ENCODE data around the gene HIVEP1. TPM values are rescaled to one million over a fixed set of nuclear protein-coding genes. Genes with fewer than 3 reads are reported as not detected.
A peak's percentile ranks its signal among the peaks of the same experiment; 100 is the strongest.

HIVEP1 gene
- total and polyA plus RNA-seq, 3 experiments from 2014 or later = 2.8 to 37.1 (median 33.5) TPM

- peak overlapping the region in 3 of 8 donors; percentile 9 to 70 (median 46) for H3K27ac Mint-ChIP-seq
- H3K4me1 Mint-ChIP-seq = peaks cover 22 to 45% (median 34%) of the 10 kb centered on the region in 3 donors
These were observed 65.1 kb downstream of the HIVEP1 start for GRCh38 chr6:12077021-12077710.

GRCh38 chr6:12078014-12078413 lies 65.9 kb downstream of the HIVEP1 start:
- Mint-ChIP-seq H3K27ac (no peak overlapping the region), H3K4me1 (peaks cover 21 to 41% (median 33%) of the 10 kb centered on the region in 3 donors), H3K4me3 (no peak overlapping the region), H3K9me3 (no peaks in the 10 kb centered on the region), H3K27me3 (no peaks in the 10 kb centered on the region), H3K36me3 (peaks cover 0 to 6% (median 0%) of the 10 kb centered on the region in 3 donors)
- DNase-seq = no peak
- Histone ChIP-seq H3K27me3 (ENCODE audit: insufficient read depth, low read length, poor library complexity, severe bottlenecking) (no peaks in the 10 kb centered on the region), H3K27ac (ENCODE audit: low read depth, low read length) (no peak overlapping the region), H3K36me3 (ENCODE audit: insufficient read depth, low read length) (no peaks in the 10 kb centered on the region), H3K9me3 (ENCODE audit: low read length) (no peaks in the 10 kb centered on the region), H3K4me1 (ENCODE audit: insufficient read depth, low read length) (no peaks in the 10 kb centered on the region), H3K4me3 (ENCODE audit: low read length) (no peak overlapping the region)
- POLR2A ChIA-PET = no interaction called here
- CTCF ChIA-PET = no interaction called here

More at GRCh38 chr6:12077021-12077710, 65.1 kb downstream of the HIVEP1 start:
- DNase-seq = no peak
- Mint-ChIP-seq H3K9me3 (no peaks in the 10 kb centered on the region), H3K4me3 (no peak overlapping the region), H3K27me3 (no peaks in the 10 kb centered on the region), H3K36me3 (peaks cover 0 to 6% (median 0%) of the 10 kb centered on the region in 3 donors)
- no peaks in the 10 kb centered on the region for H3K36me3 ChIP-seq (ENCODE audit: insufficient read depth, low read length)
- no peaks in the 10 kb centered on the region for H3K4me1 ChIP-seq (ENCODE audit: insufficient read depth, low read length)
- H3K27ac ChIP-seq (ENCODE audit: low read depth, low read length) = no peak overlapping the region
- no peaks in the 10 kb centered on the region for H3K9me3 ChIP-seq (ENCODE audit: low read length)
- CTCF ChIA-PET = no interaction called here
- POLR2A ChIA-PET = no interaction called here
- no peak overlapping the region for H3K4me3 ChIP-seq (ENCODE audit: low read length)
- no peaks in the 10 kb centered on the region for H3K27me3 ChIP-seq (ENCODE audit: insufficient read depth, low read length, poor library complexity, severe bottlenecking)

- no peak overlapping the region for H3K27ac ChIP-seq (ENCODE audit: low read depth, low read length)
- peak overlapping the region in 3 of 8 donors; percentile 1 to 36 (median 2) for H3K27ac Mint-ChIP-seq
- H3K27me3 ChIP-seq (ENCODE audit: insufficient read depth, low read length, poor library complexity, severe bottlenecking) = no peaks in the 10 kb centered on the region
- no peaks in the 10 kb centered on the region for H3K9me3 ChIP-seq (ENCODE audit: low read length)
- no peaks in the 10 kb centered on the region for H3K9me3 Mint-ChIP-seq
- POLR2A ChIA-PET = no interaction called here
- CTCF ChIA-PET = no interaction called here
- H3K36me3 Mint-ChIP-seq = peaks cover 0 to 5% (median 0%) of the 10 kb centered on the region in 3 donors
- H3K4me3 ChIP-seq (ENCODE audit: low read length) = no peak overlapping the region
- H3K4me1 ChIP-seq (ENCODE audit: insufficient read depth, low read length) = peaks cover 5% of the 10 kb centered on the region
- H3K4me3 Mint-ChIP-seq = no peak overlapping the region
- peaks cover 24 to 52% (median 45%) of the 10 kb centered on the region in 3 donors for H3K4me1 Mint-ChIP-seq
- no peak for DNase-seq
- H3K36me3 ChIP-seq (ENCODE audit: insufficient read depth, low read length) = no peaks in the 10 kb centered on the region
- no peaks in the 10 kb centered on the region for H3K27me3 Mint-ChIP-seq
These were observed 69.7 kb downstream of the HIVEP1 start for GRCh38 chr6:12081771-12082170.

GRCh38 chr6:12082368-12082767 lies 70.3 kb downstream of the HIVEP1 start:
- DNase-seq = no peak
- H3K4me1 Mint-ChIP-seq = peaks cover 24 to 47% (median 45%) of the 10 kb centered on the region in 3 donors
- H3K9me3 ChIP-seq (ENCODE audit: low read length) = no peaks in the 10 kb centered on the region
- no peak overlapping the region for H3K27ac ChIP-seq (ENCODE audit: low read depth, low read length)
- H3K27ac Mint-ChIP-seq = no peak overlapping the region
- ChIA-PET CTCF (no interaction called here), POLR2A (no interaction called here)
- no peaks in the 10 kb centered on the region for H3K9me3 Mint-ChIP-seq
- H3K36me3 ChIP-seq (ENCODE audit: insufficient read depth, low read length) = no peaks in the 10 kb centered on the region
- H3K27me3 ChIP-seq (ENCODE audit: insufficient read depth, low read length, poor library complexity, severe bottlenecking) = no peaks in the 10 kb centered on the region
- no peak overlapping the region for H3K4me3 ChIP-seq (ENCODE audit: low read length)
- peaks cover 0 to 4% (median 0%) of the 10 kb centered on the region in 3 donors for H3K36me3 Mint-ChIP-seq
- H3K4me3 Mint-ChIP-seq = no peak overlapping the region
- no peaks in the 10 kb centered on the region for H3K27me3 Mint-ChIP-seq
- peaks cover 5% of the 10 kb centered on the region for H3K4me1 ChIP-seq (ENCODE audit: insufficient read depth, low read length)

GRCh38 chr6:12083302-12083701 lies 71.2 kb downstream of the HIVEP1 start:
- no peak overlapping the region for H3K4me3 ChIP-seq (ENCODE audit: low read length)
- Mint-ChIP-seq H3K27me3 (no peaks in the 10 kb centered on the region), H3K4me3 (no peak overlapping the region), H3K4me1 (peaks cover 21 to 47% (median 45%) of the 10 kb centered on the region in 3 donors), H3K36me3 (peaks cover 0 to 1% (median 0%) of the 10 kb centered on the region in 3 donors), H3K9me3 (no peaks in the 10 kb centered on the region), H3K27ac (peak overlapping the region in 1 of 8 donors; percentile 43)
- H3K4me1 ChIP-seq (ENCODE audit: insufficient read depth, low read length) = peaks cover 5% of the 10 kb centered on the region
- no peak overlapping the region for H3K27ac ChIP-seq (ENCODE audit: low read depth, low read length)
- POLR2A ChIA-PET = no interaction called here
- no peaks in the 10 kb centered on the region for H3K36me3 ChIP-seq (ENCODE audit: insufficient read depth, low read length)
- H3K27me3 ChIP-seq (ENCODE audit: insufficient read depth, low read length, poor library complexity, severe bottlenecking) = no peaks in the 10 kb centered on the region
- DNase-seq = no peak
- H3K9me3 ChIP-seq (ENCODE audit: low read length) = no peaks in the 10 kb centered on the region
- CTCF ChIA-PET = no interaction called here

GRCh38 chr6:12083763-12084162 lies 71.7 kb downstream of the HIVEP1 start:
- Mint-ChIP-seq H3K36me3 (peaks cover 0 to under 1% (median 0%) of the 10 kb centered on the region in 3 donors), H3K9me3 (no peaks in the 10 kb centered on the region), H3K27me3 (no peaks in the 10 kb centered on the region), H3K4me3 (no peak overlapping the region), H3K27ac (peak overlapping the region in 1 of 8 donors; percentile 52), H3K4me1 (peaks cover 21 to 47% (median 45%) of the 10 kb centered on the region in 3 donors)
- no peak for DNase-seq
- no peak overlapping the region for H3K27ac ChIP-seq (ENCODE audit: low read depth, low read length)
- ChIA-PET CTCF (no interaction called here), POLR2A (no interaction called here)
- H3K27me3 ChIP-seq (ENCODE audit: insufficient read depth, low read length, poor library complexity, severe bottlenecking) = no peaks in the 10 kb centered on the region
- no peak overlapping the region for H3K4me3 ChIP-seq (ENCODE audit: low read length)
- H3K36me3 ChIP-seq (ENCODE audit: insufficient read depth, low read length) = no peaks in the 10 kb centered on the region
- H3K9me3 ChIP-seq (ENCODE audit: low read length) = no peaks in the 10 kb centered on the region
- H3K4me1 ChIP-seq (ENCODE audit: insufficient read depth, low read length) = peaks cover 5% of the 10 kb centered on the region

GRCh38 chr6:12084681-12085080 lies 72.6 kb downstream of the HIVEP1 start:
- no peak for DNase-seq
- Mint-ChIP-seq H3K27ac (peak overlapping the region in 1 of 8 donors; percentile 69), H3K36me3 (peaks cover 0 to 3% (median 0%) of the 10 kb centered on the region in 3 donors), H3K27me3 (no peaks in the 10 kb centered on the region), H3K9me3 (no peaks in the 10 kb centered on the region), H3K4me1 (peaks cover 21 to 47% (median 45%) of the 10 kb centered on the region in 3 donors), H3K4me3 (no peak overlapping the region)
- H3K27me3 ChIP-seq (ENCODE audit: insufficient read depth, low read length, poor library complexity, severe bottlenecking) = no peaks in the 10 kb centered on the region
- H3K27ac ChIP-seq (ENCODE audit: low read depth, low read length) = no peak overlapping the region
- H3K4me3 ChIP-seq (ENCODE audit: low read length) = no peak overlapping the region
- POLR2A ChIA-PET = no interaction called here
- no peaks in the 10 kb centered on the region for H3K9me3 ChIP-seq (ENCODE audit: low read length)
- H3K4me1 ChIP-seq (ENCODE audit: insufficient read depth, low read length) = peaks cover 5% of the 10 kb centered on the region
- CTCF ChIA-PET = no interaction called here
- no peaks in the 10 kb centered on the region for H3K36me3 ChIP-seq (ENCODE audit: insufficient read depth, low read length)

GRCh38 chr6:12088531-12088930 lies 76.4 kb downstream of the HIVEP1 start:
- Histone ChIP-seq H3K27ac (ENCODE audit: low read depth, low read length) (no peak overlapping the region), H3K4me1 (ENCODE audit: insufficient read depth, low read length) (peaks cover under 1% of the 10 kb centered on the region), H3K36me3 (ENCODE audit: insufficient read depth, low read length) (no peaks in the 10 kb centered on the region), H3K9me3 (ENCODE audit: low read length) (no peaks in the 10 kb centered on the region), H3K4me3 (ENCODE audit: low read length) (no peak overlapping the region), H3K27me3 (ENCODE audit: insufficient read depth, low read length, poor library complexity, severe bottlenecking) (no peaks in the 10 kb centered on the region)
- ChIA-PET CTCF (no interaction called here), POLR2A (no interaction called here)
- Mint-ChIP-seq H3K27ac (no peak overlapping the region), H3K4me3 (no peak overlapping the region), H3K36me3 (peaks cover 8 to 17% (median 9%) of the 10 kb centered on the region in 3 donors), H3K4me1 (peaks cover 8 to 26% (median 20%) of the 10 kb centered on the region in 3 donors), H3K27me3 (no peaks in the 10 kb centered on the region), H3K9me3 (no peaks in the 10 kb centered on the region)
- no peak for DNase-seq

Measured in CD8-positive, alpha-beta memory T cell (primary cell).